Frontal cortex (tissue), 4 donors: ENCODE measurements around the gene CARM1. TPM values are rescaled to one million over a fixed set of nuclear protein-coding genes. Genes with fewer than 3 reads are reported as not detected.

ENCODE experiments used
- DNase-seq, 2 donors: peaks; one replicate each; pipeline ENCODE4 v3.0.0; 2012; ENCODE audit warnings: low spot score in 2 of 2
- FAIRE-seq: peaks from 2 replicates; lab custom pipeline; 2012; peaks lifted over from hg19 to GRCh38; lab: Jason Lieb, UNC
- total RNA-seq: library from RNA; depleted of rRNA; stranded (reverse); fragments of >200 nt; gene quantifications from one replicate; pipeline ENCODE4 v1.2.3, GENCODE V29; 2014
- donor health status: control.
- donor health status: control.
- donor health status: control.

Gene CARM1
- total RNA-seq, 1 donor from 2014 or later: 18.8 TPM

DNA sequence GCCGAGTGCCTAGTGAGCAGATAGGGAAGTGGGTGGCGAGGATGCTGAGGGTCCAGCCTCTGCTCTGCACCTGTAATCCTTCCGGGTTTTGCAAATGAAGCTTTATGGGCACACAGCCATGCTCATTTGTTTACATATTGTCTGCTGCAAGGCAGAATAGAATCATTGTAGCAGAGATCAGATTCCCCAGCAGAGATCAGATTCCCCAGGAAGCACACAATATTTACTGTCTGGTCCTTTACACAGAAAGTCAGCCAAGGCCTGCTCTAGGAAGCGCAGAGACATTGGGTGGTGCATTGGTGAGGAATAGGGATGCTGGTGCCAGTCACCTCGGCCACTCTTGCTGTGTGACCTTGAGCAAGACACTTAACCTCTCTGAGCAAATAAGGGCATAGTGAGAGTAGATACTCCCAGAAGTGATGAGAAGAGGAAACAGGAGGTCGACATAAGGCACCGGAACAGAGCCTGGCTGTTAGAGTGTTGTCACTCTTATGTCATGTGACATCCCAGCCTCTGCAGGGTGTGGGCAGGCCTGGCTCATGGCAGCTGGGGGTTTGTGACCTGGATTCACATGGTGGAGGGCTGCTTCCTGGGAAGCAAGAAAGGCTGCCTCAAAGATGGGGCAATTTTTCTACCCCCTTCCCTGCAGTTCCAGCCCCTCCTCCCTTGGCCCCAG lies 25.6 kb downstream of the CARM1 start:
- no peak for FAIRE-seq

DNA sequence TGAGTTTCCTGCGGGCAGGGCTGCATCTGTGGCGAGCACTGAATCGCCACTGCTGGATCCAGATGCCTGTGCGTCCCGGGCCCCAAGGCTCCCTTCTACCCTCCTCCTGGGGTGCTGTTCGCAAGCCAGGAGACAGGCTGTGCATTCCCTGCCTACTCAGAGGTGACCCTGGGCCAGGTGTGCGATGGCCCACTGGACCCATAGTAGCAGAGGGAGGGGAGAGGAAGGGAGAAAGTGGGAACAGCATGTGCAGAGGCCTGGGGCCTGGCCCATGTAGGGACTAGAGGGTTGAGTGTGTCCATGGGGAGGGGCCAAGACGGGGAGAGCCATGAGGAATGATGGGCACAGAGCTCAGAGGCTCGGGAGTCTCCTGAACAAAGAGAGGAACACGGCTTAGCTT lies 27.3 kb downstream of the CARM1 start:
- DNase-seq (no peak), FAIRE-seq (no peak)

More for the DNA sequence above, 25.6 kb downstream of the CARM1 start:
- DNase-seq: no peak

DNA sequence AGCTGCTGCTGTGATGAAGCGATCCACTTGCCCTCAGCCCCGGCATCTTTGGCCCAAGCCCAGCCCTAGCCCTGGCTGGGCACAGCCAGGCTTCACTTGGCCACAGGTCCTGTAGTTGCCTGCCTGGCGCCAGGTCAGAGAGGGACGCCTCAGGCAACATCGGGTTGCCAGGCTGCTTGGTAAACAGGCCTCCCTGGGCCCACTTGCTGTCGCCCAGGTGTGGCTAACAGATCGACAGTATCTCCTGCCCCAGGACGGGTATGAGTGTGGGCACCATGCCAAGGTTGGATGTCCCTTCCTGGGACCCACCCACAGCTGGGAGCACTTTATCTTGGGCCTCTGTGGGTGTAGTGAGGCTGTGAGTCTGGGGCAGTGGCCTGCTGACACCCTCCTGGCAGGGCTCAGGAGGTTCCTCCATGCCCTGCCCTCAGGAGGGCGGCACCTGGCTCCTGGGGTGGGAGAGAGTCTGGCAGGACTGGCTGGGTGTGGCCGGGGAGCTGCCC lies 27.8 kb downstream of the CARM1 start:
- FAIRE-seq (no peak), DNase-seq (no peak)

DNA sequence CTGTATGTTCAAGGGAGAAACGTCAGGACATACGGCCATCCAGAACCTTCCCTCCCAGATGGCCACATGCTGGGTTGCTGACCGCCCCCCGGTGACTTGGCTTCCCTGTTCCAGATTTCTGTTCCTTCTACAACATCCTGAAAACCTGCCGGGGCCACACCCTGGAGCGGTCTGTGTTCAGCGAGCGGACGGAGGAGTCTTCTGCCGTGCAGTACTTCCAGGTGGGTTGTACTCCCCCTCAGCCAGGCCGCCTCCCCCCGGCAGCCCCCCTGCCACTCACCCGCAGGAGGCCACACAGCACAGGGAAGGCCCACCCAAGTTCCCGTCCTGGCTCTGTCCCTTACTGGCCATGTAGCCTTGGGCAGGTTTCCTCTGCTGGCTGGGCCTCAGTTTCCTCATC lies 36.6 kb downstream of the CARM1 start:
- FAIRE-seq: no peak
- DNase-seq: no peak

DNA sequence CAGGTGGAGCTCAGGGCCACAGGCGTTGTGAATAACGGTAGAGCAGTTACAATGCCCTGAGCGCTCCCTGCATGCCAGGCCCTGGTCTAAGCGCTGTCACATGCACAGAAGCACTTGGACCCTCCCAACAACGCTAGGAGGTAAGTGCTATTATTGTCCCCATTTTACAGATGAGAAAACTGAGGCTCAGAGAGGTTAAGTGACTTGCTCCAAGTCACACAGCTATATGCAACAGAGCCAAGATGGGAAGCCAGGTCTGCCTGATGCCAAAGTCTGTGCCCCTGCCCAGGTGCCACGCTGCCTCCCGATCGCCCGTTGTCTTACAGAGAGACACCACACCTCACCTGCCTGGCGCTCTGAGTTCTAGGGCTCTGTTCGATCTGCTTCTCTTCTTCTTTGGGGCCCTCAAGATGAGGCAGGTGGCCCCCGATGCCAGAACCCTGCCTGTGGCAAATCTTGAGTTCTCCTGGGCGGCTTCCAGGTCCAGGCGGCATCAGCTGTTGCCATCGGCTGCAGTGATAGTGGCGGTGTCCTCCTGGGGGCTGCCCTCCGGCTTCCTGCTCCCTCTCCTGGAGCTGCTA lies 37.1 kb downstream of the CARM1 start:
- DNase-seq: no peak

DNA sequence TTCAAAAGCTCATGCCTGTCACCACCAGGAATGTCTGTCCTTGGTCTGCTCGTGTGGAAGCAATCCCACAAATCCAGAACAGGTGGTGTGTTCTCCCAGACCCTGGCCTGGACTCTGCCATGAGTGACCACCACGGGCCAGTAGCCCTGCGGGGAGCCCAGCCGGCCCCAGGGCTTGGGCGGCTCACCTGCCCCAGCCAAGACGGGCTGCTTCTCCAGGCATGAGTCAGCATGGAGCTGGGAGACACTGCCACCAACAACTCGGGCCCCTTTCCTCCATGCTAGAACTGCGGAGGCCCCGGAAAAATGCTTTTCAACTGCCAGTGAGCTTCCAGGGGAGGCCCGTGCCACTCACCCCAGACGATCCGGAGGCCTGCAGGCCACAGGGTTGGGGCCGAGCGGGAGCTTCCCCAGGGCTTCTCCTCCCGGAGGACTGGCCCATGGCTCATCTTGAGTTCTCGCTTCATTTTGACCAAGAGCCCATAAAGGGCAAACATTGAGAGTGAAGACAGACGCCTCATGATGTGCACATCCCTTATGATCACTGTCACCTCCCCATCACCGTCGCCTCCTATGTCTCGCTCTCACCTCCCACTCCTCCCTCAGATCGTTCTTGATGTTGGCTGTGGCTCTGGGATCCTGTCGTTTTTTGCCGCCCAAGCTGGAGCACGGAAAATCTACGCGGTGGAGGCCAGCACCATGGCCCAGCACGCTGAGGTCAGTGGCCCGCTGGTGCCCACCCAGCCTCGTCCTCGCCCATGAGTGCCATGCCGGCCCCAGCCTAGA lies 40.4 kb downstream of the CARM1 start:
- no peak for DNase-seq
- FAIRE-seq: no peak

More for the DNA sequence above, 37.1 kb downstream of the CARM1 start:
- no peak for FAIRE-seq

DNA sequence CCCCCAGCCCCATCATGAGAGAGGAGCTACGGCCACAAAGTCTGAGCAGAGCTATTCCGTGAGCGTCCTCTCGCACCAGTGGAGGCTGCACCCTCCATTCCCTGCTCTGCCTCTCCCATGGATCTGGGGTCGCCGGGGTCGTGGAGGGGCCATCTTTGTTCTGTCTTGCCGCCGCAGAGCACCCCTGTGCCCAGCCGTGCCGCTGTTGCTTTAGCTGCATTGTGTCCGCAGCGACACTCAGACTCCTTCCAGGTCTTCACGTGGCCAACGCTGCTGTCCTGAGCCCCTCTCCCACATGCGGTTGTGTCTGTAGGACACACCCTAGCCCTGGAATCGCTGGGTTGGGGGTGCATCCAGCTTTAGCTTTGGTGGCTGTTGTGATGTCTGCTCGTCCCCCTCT lies 41.3 kb downstream of the CARM1 start:
- DNase-seq: no peak
- no peak for FAIRE-seq

DNA sequence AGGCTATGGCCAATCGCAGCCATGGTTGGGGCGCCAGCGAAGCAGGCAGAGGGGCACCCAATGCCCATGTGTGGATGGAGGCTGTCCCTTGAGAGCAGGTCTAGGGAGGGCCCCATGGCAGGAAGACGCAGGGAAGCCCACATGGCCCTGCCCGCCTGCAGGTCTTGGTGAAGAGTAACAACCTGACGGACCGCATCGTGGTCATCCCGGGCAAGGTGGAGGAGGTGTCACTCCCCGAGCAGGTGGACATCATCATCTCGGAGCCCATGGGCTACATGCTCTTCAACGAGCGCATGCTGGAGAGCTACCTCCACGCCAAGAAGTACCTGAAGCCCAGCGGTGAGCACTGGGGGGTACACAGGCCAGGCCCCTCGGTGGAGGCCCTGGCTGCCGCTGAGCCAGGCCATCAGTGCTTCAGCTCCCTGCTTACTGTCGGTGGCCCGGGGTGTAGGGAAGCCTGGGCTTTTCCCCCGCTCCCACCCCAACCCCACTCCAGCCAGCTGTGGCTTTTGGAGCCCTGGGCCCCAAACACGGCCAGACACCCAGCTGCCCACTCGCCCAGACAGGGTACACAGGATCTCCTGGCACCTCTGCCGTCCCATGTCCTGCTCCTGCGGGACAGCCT lies 42.5 kb downstream of the CARM1 start:
- FAIRE-seq: no peak
- DNase-seq: no peak

DNA sequence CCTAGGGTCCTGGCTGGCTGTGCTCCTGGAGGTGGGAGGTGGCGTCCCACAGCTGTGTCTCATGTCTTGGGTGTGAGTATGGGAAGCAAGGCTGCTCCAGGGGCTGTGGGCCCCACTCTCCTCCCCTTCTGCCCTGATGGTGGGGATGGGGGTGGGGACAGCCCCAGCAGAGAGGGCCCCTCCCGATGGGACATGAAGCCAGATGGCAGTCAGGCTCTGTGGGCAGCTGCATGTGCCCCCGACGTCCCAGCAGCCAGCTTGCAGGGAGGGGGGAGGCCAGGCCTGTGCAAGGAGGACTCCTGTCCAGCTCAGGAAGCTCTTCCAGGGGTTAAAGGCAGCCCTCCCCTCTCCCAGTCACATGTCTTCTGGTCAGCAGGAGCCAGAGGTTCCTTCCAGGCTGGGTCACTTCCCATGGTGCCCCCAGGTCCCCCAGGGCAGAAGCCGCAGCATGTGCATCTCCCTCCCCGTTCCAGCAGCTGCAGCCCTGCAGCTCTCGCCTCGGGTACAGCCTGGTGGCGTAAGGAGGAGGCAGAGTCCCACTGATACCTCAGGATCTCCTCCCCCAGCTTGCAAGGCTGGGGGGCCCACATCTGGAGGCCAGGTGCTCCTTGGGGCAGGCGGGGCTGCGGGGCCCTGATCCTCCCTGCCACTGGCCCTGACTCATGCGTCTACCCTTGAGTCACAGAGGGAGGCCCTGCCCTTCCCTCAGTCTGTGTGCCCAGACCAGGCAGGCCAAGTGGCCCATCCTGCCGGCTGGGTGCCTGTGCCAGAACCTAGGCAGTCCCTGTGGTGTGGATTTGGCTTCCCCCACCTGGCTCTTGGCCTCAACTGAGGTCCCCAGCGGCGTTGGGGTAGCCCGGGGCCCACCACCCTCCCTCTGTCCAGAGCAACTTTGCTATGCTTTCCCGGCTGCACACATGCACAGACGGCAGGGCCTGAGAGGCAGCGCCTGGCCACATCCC lies 44.1 kb downstream of the CARM1 start:
- no peak for DNase-seq
- FAIRE-seq: no peak

DNA sequence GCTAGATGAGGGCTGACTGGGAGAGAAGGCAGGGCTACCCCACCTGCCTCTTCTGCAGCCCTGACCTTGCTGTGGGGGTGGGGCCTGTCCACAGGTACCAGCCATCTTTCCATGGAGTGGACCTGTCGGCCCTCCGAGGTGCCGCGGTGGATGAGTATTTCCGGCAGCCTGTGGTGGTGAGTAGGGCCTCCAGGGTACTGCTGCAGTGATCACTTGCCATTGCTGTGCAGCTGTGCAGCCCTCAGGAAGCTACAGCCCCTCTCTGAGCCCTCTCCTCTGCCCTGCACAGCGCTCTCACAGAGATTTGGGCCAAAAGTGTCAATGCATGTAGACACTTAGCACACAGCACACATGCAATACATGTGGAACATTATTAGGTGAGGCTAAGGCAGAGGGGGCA lies 45.2 kb downstream of the CARM1 start:
- FAIRE-seq (no peak), DNase-seq (no peak)

DNA sequence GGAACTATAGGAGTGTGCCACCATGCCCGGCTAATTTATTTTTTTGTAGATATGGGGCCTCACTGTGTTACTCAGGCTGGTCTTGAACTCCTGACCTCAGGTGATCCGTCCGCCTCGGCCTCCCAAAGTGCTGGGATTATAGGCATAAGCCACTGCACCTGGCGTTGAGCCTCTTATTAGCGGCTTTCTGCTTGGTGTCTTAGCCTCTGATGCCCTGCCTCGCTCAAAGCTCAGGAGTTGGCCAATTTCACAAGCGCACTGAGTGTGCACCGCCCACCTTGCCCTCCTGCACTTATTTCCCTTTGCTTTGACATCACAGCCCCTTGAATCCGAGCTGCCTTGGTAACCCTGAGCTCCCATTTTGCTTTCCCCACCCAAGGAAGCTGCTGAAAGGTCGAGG lies 47.0 kb downstream of the CARM1 start:
- DNase-seq (no peak), FAIRE-seq (no peak)

DNA sequence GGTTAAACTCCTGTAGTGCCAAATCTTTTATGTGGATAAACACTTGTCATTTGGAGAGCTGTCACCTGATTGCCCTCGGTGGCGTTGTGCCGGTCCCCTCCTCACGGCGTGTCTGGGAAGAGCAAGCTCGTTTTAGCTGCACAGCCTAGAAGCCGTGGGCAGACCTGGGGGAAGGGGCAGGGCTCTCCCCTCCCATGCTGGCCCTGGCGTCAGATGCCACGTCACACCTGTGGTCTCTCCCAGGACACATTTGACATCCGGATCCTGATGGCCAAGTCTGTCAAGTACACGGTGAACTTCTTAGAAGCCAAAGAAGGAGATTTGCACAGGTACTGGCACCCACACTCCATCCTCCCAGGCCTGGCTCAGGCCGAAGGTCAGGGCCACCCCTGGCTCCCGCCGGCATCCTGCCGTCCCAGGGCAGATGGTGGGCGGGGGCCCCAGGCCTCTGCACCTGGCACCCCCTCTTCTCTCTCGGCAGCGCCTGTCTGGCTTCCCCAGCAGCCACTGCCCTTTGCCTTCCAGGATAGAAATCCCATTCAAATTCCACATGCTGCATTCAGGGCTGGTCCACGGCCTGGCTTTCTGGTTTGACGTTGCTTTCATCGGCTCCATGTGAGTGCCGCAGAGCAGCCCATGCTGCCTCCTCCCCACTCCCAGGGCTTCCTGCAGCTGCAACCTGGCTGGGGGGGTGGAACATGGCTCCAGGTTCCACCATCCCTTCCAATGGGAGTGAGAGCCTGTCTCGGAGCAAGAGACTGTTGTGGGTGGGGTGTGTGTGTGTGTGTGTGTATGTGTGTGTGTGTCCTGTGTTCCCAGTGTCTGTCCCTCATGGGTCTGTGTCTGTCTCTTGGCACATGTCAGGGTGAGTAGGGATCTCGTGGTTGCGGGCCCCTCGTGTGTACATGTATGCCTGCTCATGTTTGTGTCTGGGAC lies 48.3 kb downstream of the CARM1 start:
- FAIRE-seq: no peak
- DNase-seq: no peak

DNA sequence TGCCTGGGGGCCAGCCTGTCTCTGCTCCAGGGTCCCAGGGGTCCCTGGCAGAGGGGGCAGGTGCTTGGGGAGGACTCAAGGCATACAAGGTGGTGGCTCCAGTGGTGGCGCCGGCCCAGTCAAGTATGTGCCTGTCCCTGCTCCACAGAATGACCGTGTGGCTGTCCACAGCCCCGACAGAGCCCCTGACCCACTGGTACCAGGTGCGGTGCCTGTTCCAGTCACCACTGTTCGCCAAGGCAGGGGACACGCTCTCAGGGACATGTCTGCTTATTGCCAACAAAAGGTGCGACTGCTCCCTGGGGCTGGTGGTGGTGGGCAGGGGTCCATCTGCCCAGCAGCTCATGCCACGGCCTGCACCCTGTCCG lies 48.9 kb downstream of the CARM1 start:
- DNase-seq: no peak
- FAIRE-seq: no peak

DNA sequence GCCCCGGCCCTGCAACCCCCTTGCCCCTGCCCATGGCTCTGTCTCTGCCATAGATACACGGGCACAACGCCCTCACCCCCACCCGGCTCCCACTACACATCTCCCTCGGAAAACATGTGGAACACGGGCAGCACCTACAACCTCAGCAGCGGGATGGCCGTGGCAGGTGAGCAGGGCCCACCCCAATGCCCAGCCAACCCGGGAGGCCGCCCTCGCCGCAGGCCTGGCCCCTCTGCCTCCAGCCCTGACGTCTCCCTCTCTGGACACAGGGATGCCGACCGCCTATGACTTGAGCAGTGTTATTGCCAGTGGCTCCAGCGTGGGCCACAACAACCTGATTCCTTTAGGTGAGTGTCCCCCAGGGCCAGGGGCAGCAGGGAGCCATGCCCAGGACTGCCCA lies 49.4 kb downstream of the CARM1 start:
- no peak for FAIRE-seq

DNA sequence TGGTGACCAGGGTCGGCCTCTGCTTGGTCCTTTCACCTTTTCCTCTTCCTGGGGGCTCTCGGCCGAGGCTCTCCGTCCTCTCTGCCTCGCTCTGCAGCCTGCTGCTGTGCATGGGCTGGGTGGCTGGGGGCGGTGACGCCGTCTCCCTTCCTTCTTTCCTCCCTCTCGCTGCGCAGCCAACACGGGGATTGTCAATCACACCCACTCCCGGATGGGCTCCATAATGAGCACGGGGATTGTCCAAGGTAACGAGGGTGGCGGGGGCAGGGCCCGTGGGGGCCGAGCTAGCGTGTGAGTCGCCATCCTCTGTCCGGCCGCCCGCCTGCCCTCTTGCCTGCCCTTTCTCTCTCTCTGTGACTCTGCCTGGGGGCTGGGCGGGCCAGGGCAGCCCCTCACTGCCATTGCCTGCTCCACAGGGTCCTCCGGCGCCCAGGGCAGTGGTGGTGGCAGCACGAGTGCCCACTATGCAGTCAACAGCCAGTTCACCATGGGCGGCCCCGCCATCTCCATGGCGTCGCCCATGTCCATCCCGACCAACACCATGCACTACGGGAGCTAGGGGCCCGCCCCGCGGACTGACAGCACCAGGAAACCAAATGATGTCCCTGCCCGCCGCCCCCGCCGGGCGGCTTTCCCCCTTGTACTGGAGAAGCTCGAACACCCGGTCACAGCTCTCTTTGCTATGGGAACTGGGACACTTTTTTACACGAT lies 50.0 kb downstream of the CARM1 start:
- FAIRE-seq: no peak
- DNase-seq: no peak

More for the DNA sequence above, 49.4 kb downstream of the CARM1 start:
- no peak for DNase-seq

DNA sequence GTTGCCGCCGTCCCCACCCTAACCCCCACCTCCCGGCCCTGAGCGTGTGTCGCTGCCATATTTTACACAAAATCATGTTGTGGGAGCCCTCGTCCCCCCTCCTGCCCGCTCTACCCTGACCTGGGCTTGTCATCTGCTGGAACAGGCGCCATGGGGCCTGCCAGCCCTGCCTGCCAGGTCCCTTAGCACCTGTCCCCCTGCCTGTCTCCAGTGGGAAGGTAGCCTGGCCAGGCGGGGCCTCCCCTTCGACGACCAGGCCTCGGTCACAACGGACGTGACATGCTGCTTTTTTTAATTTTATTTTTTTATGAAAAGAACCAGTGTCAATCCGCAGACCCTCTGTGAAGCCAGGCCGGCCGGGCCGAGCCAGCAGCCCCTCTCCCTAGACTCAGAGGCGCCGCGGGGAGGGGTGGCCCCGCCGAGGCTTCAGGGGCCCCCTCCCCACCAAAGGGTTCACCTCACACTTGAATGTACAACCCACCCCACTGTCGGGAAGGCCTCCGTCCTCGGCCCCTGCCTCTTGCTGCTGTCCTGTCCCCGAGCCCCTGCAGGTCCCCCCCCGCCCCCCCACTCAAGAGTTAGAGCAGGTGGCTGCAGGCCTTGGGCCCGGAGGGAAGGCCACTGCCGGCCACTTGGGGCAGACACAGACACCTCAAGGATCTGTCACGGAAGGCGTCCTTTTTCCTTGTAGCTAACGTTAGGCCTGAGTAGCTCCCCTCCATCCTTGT lies 50.7 kb downstream of the CARM1 start:
- DNase-seq: no peak
- FAIRE-seq: no peak

DNA sequence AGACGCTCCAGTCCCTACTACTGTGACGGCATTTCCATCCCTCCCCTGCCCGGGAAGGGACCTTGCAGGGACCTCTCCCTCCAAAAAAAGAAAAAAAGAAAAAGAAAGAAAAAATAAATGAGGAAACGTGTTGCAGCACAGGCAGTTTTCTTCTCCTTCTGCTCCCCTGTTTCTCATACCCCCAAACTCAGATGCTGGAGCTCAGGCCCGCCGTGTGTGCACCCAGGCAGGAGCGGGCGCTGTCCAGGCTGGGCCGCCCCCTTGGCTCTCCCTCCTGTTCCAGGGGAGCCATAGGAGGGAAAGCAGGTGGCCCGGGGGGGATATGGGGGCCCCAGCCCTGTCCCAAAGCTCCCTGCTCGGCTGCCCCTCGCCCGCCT lies 51.3 kb downstream of the CARM1 start:
- DNase-seq (no peak), FAIRE-seq (no peak)
